GM19099 (cell line): ENCODE measurements around the gene EEPD1.

Experiments
- POLR2A ChIP-seq: IDR thresholded peaks from 3 replicates; pipeline ENCODE4 v1.6.1; 2011; ENCODE audit warnings: low read depth; ENCODE audit not compliant: insufficient read length; ENCODE audit errors: extremely low read depth

The EEPD1 gene

DNA sequence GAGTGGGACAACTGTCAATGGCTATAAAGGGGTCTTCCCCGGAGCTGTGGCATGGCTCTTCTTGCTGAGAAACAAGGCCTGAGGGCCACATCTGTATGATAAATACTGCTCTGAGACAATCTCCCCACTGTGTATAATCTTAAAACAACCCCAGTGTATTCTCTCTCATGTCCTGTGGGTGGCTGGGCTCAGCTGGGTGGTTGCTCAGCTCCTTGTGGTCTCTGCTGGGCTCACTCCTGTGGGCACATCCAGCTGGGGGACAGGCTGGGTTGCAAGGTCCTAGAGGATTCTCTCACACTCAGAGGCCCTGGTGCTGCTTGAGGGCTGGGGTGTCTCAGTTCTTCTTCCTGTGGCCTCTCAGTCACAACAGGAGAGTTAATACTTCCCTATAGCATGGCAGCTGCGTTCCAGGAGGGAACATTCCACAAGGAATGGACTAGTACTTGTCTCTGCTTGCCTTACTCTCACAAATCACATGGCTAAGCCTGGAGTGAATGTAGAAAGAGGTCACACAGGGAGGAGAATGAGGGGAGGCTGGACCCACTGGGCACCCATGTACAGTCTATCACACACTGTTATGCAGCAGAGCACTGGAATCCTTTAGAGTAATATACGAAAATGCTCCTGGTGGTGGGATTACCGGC is 4.5 kb upstream of the EEPD1 start:
- TF ChIP-seq POLR2A = no peak

DNA sequence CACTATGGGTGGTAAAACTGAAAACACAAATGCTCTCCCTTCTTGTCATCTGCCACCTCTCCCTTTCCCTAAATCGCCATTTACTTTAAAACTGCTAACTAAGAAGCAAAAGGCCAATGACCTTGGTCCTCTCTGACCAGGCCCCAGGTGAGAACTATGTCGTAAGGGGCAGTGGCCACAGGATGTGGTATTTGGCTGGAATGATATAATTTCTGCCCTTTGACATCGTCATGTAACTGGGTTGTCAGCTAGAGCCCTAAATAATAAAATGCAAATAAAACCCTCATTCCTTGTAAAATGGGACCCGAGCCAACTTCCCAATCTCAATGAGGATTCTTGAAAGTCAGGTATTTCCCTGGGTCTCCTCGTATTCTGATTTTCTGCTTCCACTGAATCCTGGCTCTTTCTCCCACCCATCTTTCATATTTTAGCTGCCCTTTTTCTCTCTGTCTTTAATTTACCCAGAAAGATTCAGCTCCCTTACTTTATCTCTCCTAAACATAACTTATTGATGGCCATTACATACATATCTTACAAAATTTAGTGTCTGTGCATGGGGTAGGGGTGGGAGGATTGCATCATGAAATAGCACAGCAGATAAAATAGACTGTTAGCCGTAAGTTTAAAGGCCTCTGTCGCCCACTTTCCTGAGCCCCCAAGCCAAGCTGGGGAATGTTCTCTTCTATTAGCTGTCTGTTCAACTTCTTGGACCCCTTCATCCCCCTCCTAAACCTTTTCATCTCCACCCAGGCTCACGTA is 3.2 kb upstream of the EEPD1 start:
- no peak for TF ChIP-seq POLR2A

DNA sequence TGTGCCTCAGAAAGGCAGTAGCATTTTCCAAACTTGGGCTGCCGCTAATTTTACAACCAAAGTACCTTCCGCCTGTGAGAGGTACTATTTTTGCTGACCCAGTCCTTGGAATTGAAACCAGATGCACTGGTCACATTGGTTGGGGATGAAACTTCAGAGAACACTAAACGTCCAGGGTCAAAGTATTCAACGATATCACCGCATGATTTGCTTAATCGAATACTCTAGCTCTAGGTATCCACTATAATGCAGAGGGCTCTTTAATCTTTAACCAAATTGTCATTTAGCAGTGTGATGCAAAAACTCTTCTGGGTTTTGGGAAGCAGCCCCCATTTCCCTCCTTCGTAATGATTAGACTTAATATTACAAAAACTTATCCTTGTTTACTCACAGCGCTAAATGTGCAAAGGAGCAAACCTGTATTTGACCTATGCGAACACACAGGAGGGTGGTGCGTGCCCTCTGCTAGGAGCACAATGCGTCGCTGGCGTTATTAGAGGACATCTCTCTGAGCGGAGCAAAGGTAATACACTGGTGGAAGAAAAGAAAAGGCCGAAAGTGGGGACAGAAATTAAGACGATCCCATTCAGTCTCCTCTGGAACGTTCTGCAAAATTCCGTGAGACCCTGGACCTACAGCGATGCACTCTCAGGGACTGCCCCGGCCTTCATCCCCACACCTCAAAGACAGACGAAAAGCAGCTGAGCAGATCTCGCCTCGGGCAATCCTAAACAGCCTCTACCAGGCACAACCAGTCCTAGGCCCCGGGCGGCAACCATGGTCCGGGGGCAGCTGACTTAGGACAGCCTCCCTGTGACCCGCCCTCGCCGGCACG is 916 bp upstream of the EEPD1 start:
- TF ChIP-seq POLR2A = no peak

- TF ChIP-seq POLR2A = no peak
Measured at GRCh38 chr7:36153571-36154097, 580 bp downstream of the EEPD1 start.

- no peak for TF ChIP-seq POLR2A
Measured at GRCh38 chr7:36154255-36155212, 1.5 kb downstream of the EEPD1 start.

GRCh38 chr7:36155811-36156361 is 2.8 kb downstream of the EEPD1 start:
- TF ChIP-seq POLR2A = no peak

- no peak for TF ChIP-seq POLR2A
Measured at GRCh38 chr7:36157527-36158320, 4.7 kb downstream of the EEPD1 start.

DNA sequence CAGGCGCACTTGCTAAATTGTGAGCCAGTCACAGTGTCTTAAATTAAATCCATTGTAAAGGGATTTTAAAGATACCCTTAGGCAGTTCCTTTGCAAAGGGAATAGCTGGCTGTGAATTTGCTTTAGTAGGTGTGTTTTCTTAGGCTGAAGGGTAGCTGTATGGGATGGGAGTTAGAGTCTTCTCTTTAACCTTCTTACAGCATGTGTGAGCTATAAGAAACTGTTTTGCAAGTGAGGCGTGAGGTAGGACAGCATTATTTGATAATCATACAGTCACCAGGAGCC is 5.2 kb downstream of the EEPD1 start:
- no peak for TF ChIP-seq POLR2A

GRCh38 chr7:36159618-36160017 is 6.6 kb downstream of the EEPD1 start:
- TF ChIP-seq POLR2A = no peak

DNA sequence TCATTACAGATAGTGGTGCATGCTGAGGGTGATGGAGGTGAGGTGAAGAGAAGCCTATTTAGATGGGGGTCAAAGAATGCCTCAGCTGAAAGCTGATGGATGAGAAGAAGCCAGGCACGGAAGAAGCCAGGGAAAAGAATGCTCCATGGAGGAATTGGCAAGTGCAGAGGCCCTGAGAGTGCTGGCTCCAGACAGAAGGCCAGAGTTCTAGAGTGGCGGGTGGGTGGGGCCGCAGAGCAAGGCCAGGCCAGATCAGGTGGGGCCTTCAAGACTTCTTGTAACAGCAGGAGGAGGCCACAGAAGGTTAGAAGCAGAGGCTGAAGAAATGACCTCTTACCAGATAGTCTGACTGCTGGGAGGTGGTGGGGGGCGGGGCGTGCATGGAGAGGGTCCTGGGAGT is 7.3 kb downstream of the EEPD1 start:
- no peak for TF ChIP-seq POLR2A

DNA sequence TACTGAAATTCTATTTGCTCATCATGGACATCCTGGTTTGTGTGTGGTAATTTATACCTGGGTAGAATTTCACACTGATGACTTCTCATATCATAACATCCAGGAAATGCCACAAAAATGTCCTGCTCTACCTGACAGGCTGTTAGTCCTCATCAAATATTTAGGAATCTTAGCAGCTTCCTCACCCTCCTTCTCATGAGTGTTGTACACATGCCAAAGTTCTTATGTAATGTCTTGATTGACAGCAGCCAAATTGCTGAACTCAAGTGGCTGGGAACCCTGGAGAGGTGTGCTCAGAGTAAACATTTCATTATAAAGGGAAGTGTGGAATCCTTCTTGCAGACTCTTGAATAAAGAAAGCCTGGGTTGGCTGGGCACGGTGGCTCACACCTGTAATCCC is 8.9 kb downstream of the EEPD1 start:
- no peak for TF ChIP-seq POLR2A

DNA sequence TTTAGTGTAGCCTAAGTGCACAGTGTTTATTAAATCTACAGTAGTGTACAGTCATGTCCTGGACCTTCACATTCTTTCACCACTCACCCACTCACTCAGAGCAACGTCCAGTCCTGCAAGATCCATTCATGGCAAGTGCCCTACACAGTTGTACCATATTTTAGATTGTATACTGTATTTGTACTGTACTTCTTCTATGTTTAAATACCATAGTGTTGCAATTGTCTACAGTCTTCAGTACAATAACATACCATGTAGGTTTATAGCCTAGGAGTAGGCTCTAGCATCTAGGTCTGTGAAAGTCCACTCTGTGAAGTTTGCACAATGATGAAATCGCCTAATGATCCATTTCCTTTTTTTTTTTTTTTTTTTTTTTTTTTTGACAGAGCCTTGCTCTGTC is 12.0 kb downstream of the EEPD1 start:
- no peak for TF ChIP-seq POLR2A

GRCh38 chr7:36165802-36166201 is 12.7 kb downstream of the EEPD1 start:
- TF ChIP-seq POLR2A = no peak
